ENCODE results near the gene TLR7. TPM values are rescaled to one million over a fixed set of nuclear protein-coding genes. Genes with fewer than 3 reads are reported as not detected.

The TLR7 gene
- total and polyA plus RNA-seq, 12 donors, result 0.03 to 3.2 (median 0.46) TPM

- TF ChIP-seq CTCF (IDR thresholded peaks at IDR 0.05), result no peak
- DNase-seq, result no peak
- Histone ChIP-seq H3K36me3 (no peaks in the 10 kb centered on the region), H3K9me3 (no peaks in the 10 kb centered on the region), H3K27me3 (peaks cover 0 to 80% (median 0%) of the 10 kb centered on the region in 7 donors), H3K27ac (no peak overlapping the region), H3K4me1 (no peaks in the 10 kb centered on the region), H3K4me3 (no peak overlapping the region)
- 74 to 82% methylated on average over 8 of the region's 8 CpGs for WGBS, 2 donors
- intact Hi-C loops (cut with DNase I), result no loop called here
- no peak for ATAC-seq
These were observed 54.1 kb downstream of the TLR7 start for GRCh38 chrX:12920990-12921389.

GRCh38 chrX:12921886-12922598 is 55.2 kb downstream of the TLR7 start:
- intact Hi-C loops (cut with DNase I), result no loop called here
- no peaks in the 10 kb centered on the region for H3K9me3 ChIP-seq
- ATAC-seq, result no peak
- no peak overlapping the region for H3K27ac ChIP-seq
- DNase-seq, result no peak
- peaks cover 0 to 71% (median 0%) of the 10 kb centered on the region in 7 donors for H3K27me3 ChIP-seq
- 86 to 89% methylated on average over 10 of the region's 10 CpGs for WGBS, 2 donors
- no peaks in the 10 kb centered on the region for H3K36me3 ChIP-seq
- no peak for TF ChIP-seq CTCF (IDR thresholded peaks at IDR 0.05)
- no peaks in the 10 kb centered on the region for H3K4me1 ChIP-seq
- H3K4me3 ChIP-seq, result no peak overlapping the region

- intact Hi-C loops (cut with DNase I), result no loop called here
- no peaks in the 10 kb centered on the region for H3K36me3 ChIP-seq
- DNase-seq (no peak), ATAC-seq (no peak)
- no peak overlapping the region for H3K27ac ChIP-seq
- no peak for TF ChIP-seq CTCF (IDR thresholded peaks at IDR 0.05)
- peaks cover 0 to 66% (median 0%) of the 10 kb centered on the region in 7 donors for H3K27me3 ChIP-seq
- no peak overlapping the region for H3K4me3 ChIP-seq
- no peaks in the 10 kb centered on the region for H3K4me1 ChIP-seq
- no peaks in the 10 kb centered on the region for H3K9me3 ChIP-seq
These were observed 55.7 kb downstream of the TLR7 start for GRCh38 chrX:12922599-12922919.

GRCh38 chrX:12929701-12930100 is 62.8 kb downstream of the TLR7 start:
- WGBS, 2 donors, result 81 to 82% methylated on average over 4 of the region's 4 CpGs
- no peaks in the 10 kb centered on the region for H3K4me1 ChIP-seq
- TF ChIP-seq CTCF (IDR thresholded peaks at IDR 0.05), result no peak
- DNase-seq, result no peak
- H3K27me3 ChIP-seq, result peaks cover 0 to 43% (median 0%) of the 10 kb centered on the region in 7 donors
- no peak overlapping the region for H3K4me3 ChIP-seq
- intact Hi-C loops (cut with DNase I), result no loop called here
- no peaks in the 10 kb centered on the region for H3K9me3 ChIP-seq
- no peak overlapping the region for H3K27ac ChIP-seq
- ATAC-seq, result no peak
- no peaks in the 10 kb centered on the region for H3K36me3 ChIP-seq

Data from heart right ventricle (tissue), 16 donors.